SK-N-SH (cell line): ENCODE measurements around the gene DSCAM. TPM values are rescaled to one million over a fixed set of nuclear protein-coding genes. Genes with fewer than 3 reads are reported as not detected.

Experiments
- CTCF ChIA-PET: fragments of 300-600, 350-600 bp; formaldehyde crosslinking; extraction: SDS; loops from one replicate; lab custom pipeline; 2021; lab: Yijun Ruan, JAX
- POLR2A ChIA-PET: fragments of 350-600 bp; sonication (Branson Sonifier 250); formaldehyde crosslinking; extraction: SDS; loops from one replicate; lab custom pipeline; 2020; ENCODE audit warnings: antibody characterized with exemption, inconsistent platforms; lab: Yijun Ruan, JAX
- DNase-seq: peaks from one replicate; pipeline ENCODE4 v3.0.0; 2012
- H2AFZ ChIP-seq: fragments of 200-600 bp; sonication (generic); 2 replicates; pipeline ENCODE4 v1.8.1; 2016; ENCODE audit warnings: antibody characterized with exemption, mild to moderate bottlenecking, low read depth
- H3F3A ChIP-seq: fragments of 200-600 bp; sonication (generic); replicated peaks from 2 replicates; pipeline ENCODE3; 2016; ENCODE audit warnings: antibody characterized with exemption, mild to moderate bottlenecking; ENCODE audit not compliant: insufficient read depth
- H3K27ac ChIP-seq, 2 experiments: fragments of 200-500 bp in 1 of 2; fragments of 200-600 bp in 1 of 2; sonication (Bioruptor generic) in 1 of 2; sonication (generic), shearing (Covaris generic) in 1 of 2; 2 replicates each; pipeline versions ENCODE4 v1.5.1 to v1.6.1; 2014 to 2016; ENCODE audit warnings: low read depth in 2 of 2, inconsistent platforms in 1 of 2, low read length in 1 of 2, mild to moderate bottlenecking in 1 of 2, mixed read lengths in 1 of 2
- H3K27me3 ChIP-seq: fragments of 200-600 bp; sonication (generic), shearing (Covaris generic); 2 replicates; pipeline ENCODE4 v1.6.1; 2016; ENCODE audit warnings: mixed run types; ENCODE audit not compliant: insufficient read depth
- H3K36me3 ChIP-seq, 2 experiments: fragments of 200-500 bp in 1 of 2; fragments of 200-600 bp in 1 of 2; sonication (Bioruptor generic) in 1 of 2; sonication (generic) in 1 of 2; replicated peaks in 1 of 2; 2 replicates each; pipeline versions ENCODE3 to v1.5.1; 2014 to 2016; ENCODE audit warnings: low read length in 1 of 2, mild to moderate bottlenecking in 1 of 2; ENCODE audit not compliant: insufficient read depth in 2 of 2, control insufficient read depth in 1 of 2
- H3K4me1 ChIP-seq, 2 experiments: fragments of 200-500 bp in 1 of 2; fragments of 200-600 bp in 1 of 2; sonication (Bioruptor generic) in 1 of 2; sonication (generic), shearing (Covaris generic) in 1 of 2; 2 replicates each; pipeline versions ENCODE4 v1.5.1 to v1.6.1; 2014 to 2016; ENCODE audit warnings: low read depth in 1 of 2, low read length in 1 of 2, mixed run types in 1 of 2; ENCODE audit not compliant: insufficient read depth in 2 of 2, control insufficient read depth in 1 of 2
- H3K4me2 ChIP-seq: fragments of 200-600 bp; sonication (generic), shearing (Covaris generic); 2 replicates; pipeline ENCODE4 v1.6.1; 2017; ENCODE audit warnings: mixed run types
- H3K4me3 ChIP-seq, 2 experiments: fragments of 200-500 bp in 1 of 2; fragments of 200-600 bp in 1 of 2; sonication (Bioruptor generic) in 1 of 2; sonication (generic), shearing (Covaris generic) in 1 of 2; 2 replicates each; pipeline versions ENCODE4 v1.5.1 to v1.8.1; 2014 to 2016; ENCODE audit warnings: low read depth in 2 of 2, inconsistent platforms in 1 of 2, low read length in 1 of 2, mild to moderate bottlenecking in 1 of 2, mixed read lengths in 1 of 2, moderate library complexity in 1 of 2
- H3K79me2 ChIP-seq: fragments of 200-600 bp; sonication (generic); 2 replicates; pipeline ENCODE4 v1.8.1; 2017; ENCODE audit warnings: mild to moderate bottlenecking; ENCODE audit not compliant: insufficient read depth
- H3K9ac ChIP-seq: fragments of 200-600 bp; sonication (generic); 2 replicates; pipeline ENCODE4 v1.6.1; 2017; ENCODE audit warnings: mixed run types
- H3K9me2 ChIP-seq: fragments of 200-600 bp; sonication (generic); 2 replicates; pipeline ENCODE4 v1.6.1; 2017; ENCODE audit warnings: mixed run types
- H3K9me3 ChIP-seq: fragments of 200-600 bp; sonication (generic); 2 replicates; pipeline ENCODE4 v1.6.1; 2017; ENCODE audit warnings: mixed run types, mild to moderate bottlenecking, moderate library complexity
- H4K20me1 ChIP-seq: fragments of 200-600 bp; sonication (generic); 2 replicates; pipeline ENCODE4 v1.6.1; 2017; ENCODE audit warnings: mild to moderate bottlenecking, mixed run types; ENCODE audit not compliant: insufficient read depth
- CTCF ChIP-seq: fragments of 200-600 bp; sonication (generic); IDR thresholded peaks from 2 replicates; pipeline ENCODE4 v1.6.1; 2017; ENCODE audit warnings: antibody characterized with exemption, mild to moderate bottlenecking, moderate library complexity
- ELF1 ChIP-seq: IDR thresholded peaks from 2 replicates; pipeline ENCODE4 v1.4.0; 2012
- EZH2phosphoT487 ChIP-seq: fragments of 200-600 bp; sonication (generic); IDR thresholded peaks from 2 replicates; pipeline ENCODE4 v1.6.1; 2017; ENCODE audit warnings: low read depth, mixed run types, mild to moderate bottlenecking, antibody characterized with exemption, moderate library complexity, borderline replicate concordance
- FOXJ3 ChIP-seq: sonication (generic); formaldehyde crosslinking; IDR thresholded peaks from 2 replicates; pipeline ENCODE4 v1.5.1; 2020; ENCODE audit warnings: mild to moderate bottlenecking, missing genetic modification reagents
- FOXM1 ChIP-seq: IDR thresholded peaks from 2 replicates; pipeline ENCODE4 v1.4.0; 2012; ENCODE audit warnings: low read depth, mild to moderate bottlenecking
- GATA2 ChIP-seq: sonication (generic); formaldehyde crosslinking; IDR thresholded peaks from 2 replicates; pipeline ENCODE4 v1.5.0; 2020; ENCODE audit warnings: mild to moderate bottlenecking, missing genetic modification reagents
- JUND ChIP-seq: IDR thresholded peaks from 2 replicates; pipeline ENCODE4 v1.4.0; 2012
- NFIC ChIP-seq: IDR thresholded peaks from 2 replicates; pipeline ENCODE4 v1.4.0; 2012; ENCODE audit warnings: borderline replicate concordance
- NRF1 ChIP-seq: IDR thresholded peaks from 2 replicates; pipeline ENCODE4 v1.6.1; 2012; ENCODE audit warnings: low read depth, mild to moderate bottlenecking, low read length
- RCOR1 ChIP-seq: fragments of 150-350 bp; IDR thresholded peaks from 2 replicates; pipeline ENCODE4 v1.6.1; 2017; ENCODE audit warnings: antibody characterized with exemption, low read length
- TEAD4 ChIP-seq: IDR thresholded peaks from 2 replicates; pipeline ENCODE4 v1.4.0; 2012; ENCODE audit warnings: mild to moderate bottlenecking, borderline replicate concordance; ENCODE audit not compliant: insufficient read depth
- YY1 ChIP-seq: IDR thresholded peaks from 2 replicates; pipeline ENCODE4 v1.4.0; 2012; ENCODE audit warnings: low read depth, mild to moderate bottlenecking
- WGBS: methylation state at CpG from one replicate; pipeline ENCODE4 v1.1.6; 2017; ENCODE audit warnings: low lambda C conversion rate; 5-methylcytosine and 5-hydroxymethylcytosine counted together
- polyA plus RNA-seq, 3 experiments: library from polyadenylated mRNA; depleted of rRNA; stranded (reverse); fragments of >200 nt; gene quantifications; 2 replicates each; pipeline ENCODE4 v1.2.3, GENCODE V29; 2012
- TF ChIP-seq, protein P1 (sequence below): IDR thresholded peaks from 2 replicates; pipeline ENCODE4 v1.4.0; 2012; ENCODE audit warnings: low read depth, borderline replicate concordance
- TF ChIP-seq, protein P2 (sequence below): fragments of 150-350 bp; IDR thresholded peaks from 2 replicates; pipeline ENCODE4 v1.6.1; 2017; ENCODE audit warnings: antibody characterized with exemption, low read length, low read depth, borderline replicate concordance

DSCAM gene
- polyA plus RNA-seq, 1 of the 3 experiments (the other 2 are of a cell fraction), result not detected

GRCh38 chr21:40714536-40714935 is 132.4 kb downstream of the DSCAM start (continued):
- TF ChIP-seq, protein P1, sequence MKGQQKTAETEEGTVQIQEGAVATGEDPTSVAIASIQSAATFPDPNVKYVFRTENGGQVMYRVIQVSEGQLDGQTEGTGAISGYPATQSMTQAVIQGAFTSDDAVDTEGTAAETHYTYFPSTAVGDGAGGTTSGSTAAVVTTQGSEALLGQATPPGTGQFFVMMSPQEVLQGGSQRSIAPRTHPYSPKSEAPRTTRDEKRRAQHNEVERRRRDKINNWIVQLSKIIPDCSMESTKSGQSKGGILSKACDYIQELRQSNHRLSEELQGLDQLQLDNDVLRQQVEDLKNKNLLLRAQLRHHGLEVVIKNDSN, result no peak
- TF ChIP-seq NFIC, result no peak

GRCh38 chr21:40707656-40708244 is 139.2 kb downstream of the DSCAM start:
- CTCF ChIA-PET, result interaction anchor here (0.6 to 1.9 kb wide), 3 partner anchors 8 to 48 kb away, joined by 3 to 4 read pairs (median 4); no protein-coding TSS in a partner anchor
- H4K20me1 ChIP-seq, result no peaks in the 10 kb centered on the region
- no peak overlapping the region for H3K9ac ChIP-seq
- POLR2A ChIA-PET, result no interaction called here
- H3K79me2 ChIP-seq, result no peaks in the 10 kb centered on the region
- H3K9me2 ChIP-seq, result 0 out of 2 replicates have a peak, but pooled peaks cover 2% of the 10 kb centered on the region
- no peak overlapping the region for H3K4me3 ChIP-seq
- H3K4me2 ChIP-seq, result no peak overlapping the region
- no peak for DNase-seq
- no peaks in the 10 kb centered on the region for H3K27me3 ChIP-seq
- no peaks in the 10 kb centered on the region for H3F3A ChIP-seq
- H3K9me3 ChIP-seq, result no peaks in the 10 kb centered on the region; the same call in 1 of the 2 replicates
- H3K27ac ChIP-seq, result no peak overlapping the region
- no peaks in the 10 kb centered on the region for H3K4me1 ChIP-seq
- no peaks in the 10 kb centered on the region for H3K36me3 ChIP-seq
- no peak overlapping the region for H2AFZ ChIP-seq
- TF ChIP-seq, protein P2, sequence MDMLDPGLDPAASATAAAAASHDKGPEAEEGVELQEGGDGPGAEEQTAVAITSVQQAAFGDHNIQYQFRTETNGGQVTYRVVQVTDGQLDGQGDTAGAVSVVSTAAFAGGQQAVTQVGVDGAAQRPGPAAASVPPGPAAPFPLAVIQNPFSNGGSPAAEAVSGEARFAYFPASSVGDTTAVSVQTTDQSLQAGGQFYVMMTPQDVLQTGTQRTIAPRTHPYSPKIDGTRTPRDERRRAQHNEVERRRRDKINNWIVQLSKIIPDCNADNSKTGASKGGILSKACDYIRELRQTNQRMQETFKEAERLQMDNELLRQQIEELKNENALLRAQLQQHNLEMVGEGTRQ, result no peak
- TF ChIP-seq YY1 (no peak), TEAD4 (no peak), GATA2 (CRISPR knock-in tag) (no peak), FOXM1 (no peak), CTCF (no peak), RCOR1 (no peak)

GRCh38 chr21:40706806-40707655 is 139.9 kb downstream of the DSCAM start:
- no peak overlapping the region for H3K9ac ChIP-seq
- 26% methylated on average over 4 of the region's 4 CpGs for WGBS
- 0 out of 2 replicates have a peak, but pooled peaks cover 2% of the 10 kb centered on the region for H3K9me2 ChIP-seq
- no peaks in the 10 kb centered on the region for H3F3A ChIP-seq
- no peak overlapping the region for H2AFZ ChIP-seq
- no peaks in the 10 kb centered on the region for H3K27me3 ChIP-seq
- CTCF ChIA-PET, result interaction anchor here (1.5 to 1.9 kb wide), 2 partner anchors 9 to 11 kb away, joined by 4 read pairs; no protein-coding TSS in a partner anchor
- H3K4me1 ChIP-seq, result no peaks in the 10 kb centered on the region
- H3K36me3 ChIP-seq, result no peaks in the 10 kb centered on the region
- no peaks in the 10 kb centered on the region for H4K20me1 ChIP-seq
- POLR2A ChIA-PET, result no interaction called here
- H3K4me3 ChIP-seq, result no peak overlapping the region
- no peak overlapping the region for H3K27ac ChIP-seq
- DNase-seq, result no peak
- no peaks in the 10 kb centered on the region; the same call in 1 of the 2 replicates for H3K9me3 ChIP-seq
- no peaks in the 10 kb centered on the region for H3K79me2 ChIP-seq
- no peak overlapping the region for H3K4me2 ChIP-seq
- TF ChIP-seq EZH2phosphoT487, result no peak
- TF ChIP-seq, protein P2, result no peak
- TF ChIP-seq, protein P1, result no peak
- TF ChIP-seq RCOR1, result no peak
- TF ChIP-seq CTCF, result no peak
- TF ChIP-seq ELF1, result no peak
- no peak for TF ChIP-seq NRF1
- no peak for TF ChIP-seq NFIC
- no peak for TF ChIP-seq JUND
- no peak for TF ChIP-seq FOXJ3
